GM19043 (cell line): Measurements from ENCODE around the gene CCDC8.
"Not testable (repeated sequence)": the region's sequence is repeated elsewhere in the genome, so short reads cannot be mapped to it uniquely, and the experiment has no call there.

Experiments used
- ATAC-seq: cut with Tn5 transposase; IDR thresholded peaks from one replicate; pipeline ENCODE4 v1.9.1; 2021; ENCODE audit warnings: low read depth; ENCODE audit not compliant: unreplicated experiment

CCDC8 gene

DNA sequence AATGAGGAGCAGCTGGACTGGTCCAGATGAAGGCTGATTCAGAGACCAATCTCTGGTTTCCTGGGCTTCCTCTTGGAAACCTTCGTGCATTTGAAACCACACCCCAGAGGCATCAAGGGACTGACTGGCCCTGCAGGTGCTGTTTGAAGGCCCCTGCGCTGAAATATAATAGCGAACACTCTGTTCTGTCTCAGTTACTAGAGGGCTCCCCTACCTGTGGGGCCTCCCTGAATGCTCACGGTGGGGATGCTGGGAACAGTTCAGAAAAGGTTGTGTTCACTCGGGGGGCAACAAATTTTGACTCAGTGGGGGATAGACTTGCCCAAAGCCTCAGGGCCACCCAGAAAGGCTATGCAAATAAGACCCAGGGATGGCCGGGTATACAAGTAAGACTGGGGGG, 6.4 kb downstream of the CCDC8 start:
- ATAC-seq, result no peak

DNA sequence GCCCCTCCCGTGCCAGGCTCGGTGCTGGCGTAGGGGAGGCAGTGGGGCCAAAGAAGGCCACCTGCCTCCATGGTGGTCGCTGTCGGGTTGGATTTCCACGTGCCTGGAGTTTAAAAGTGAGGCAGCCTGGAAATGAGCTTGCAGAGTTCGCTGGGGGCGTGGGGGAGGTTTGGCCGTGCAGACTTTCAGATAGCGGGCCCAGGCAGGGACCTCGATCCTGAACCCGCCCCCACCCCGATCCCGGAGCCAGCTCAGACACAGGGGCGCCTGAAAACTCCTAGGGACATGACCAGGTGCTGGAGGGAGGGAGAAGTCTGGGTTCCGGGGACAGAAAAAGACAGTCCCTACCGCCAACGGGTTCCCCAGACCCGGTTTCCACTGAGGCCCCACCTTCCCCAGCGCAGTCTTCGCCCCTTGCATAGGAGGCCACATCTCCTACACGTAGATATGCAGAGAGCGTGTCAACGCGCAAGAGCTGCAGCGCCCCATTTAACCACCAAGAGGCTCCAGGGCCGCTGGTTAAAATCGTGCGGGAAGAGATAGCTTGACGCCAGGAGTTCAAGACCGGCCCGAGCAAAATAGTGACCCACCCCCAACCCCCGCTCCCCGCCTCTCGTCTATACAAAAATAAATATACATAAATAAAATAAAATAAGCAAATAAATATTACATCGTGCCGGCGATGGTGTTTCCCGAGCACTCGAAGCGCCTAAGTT, 8.5 kb downstream of the CCDC8 start:
- ATAC-seq, result no peak

DNA sequence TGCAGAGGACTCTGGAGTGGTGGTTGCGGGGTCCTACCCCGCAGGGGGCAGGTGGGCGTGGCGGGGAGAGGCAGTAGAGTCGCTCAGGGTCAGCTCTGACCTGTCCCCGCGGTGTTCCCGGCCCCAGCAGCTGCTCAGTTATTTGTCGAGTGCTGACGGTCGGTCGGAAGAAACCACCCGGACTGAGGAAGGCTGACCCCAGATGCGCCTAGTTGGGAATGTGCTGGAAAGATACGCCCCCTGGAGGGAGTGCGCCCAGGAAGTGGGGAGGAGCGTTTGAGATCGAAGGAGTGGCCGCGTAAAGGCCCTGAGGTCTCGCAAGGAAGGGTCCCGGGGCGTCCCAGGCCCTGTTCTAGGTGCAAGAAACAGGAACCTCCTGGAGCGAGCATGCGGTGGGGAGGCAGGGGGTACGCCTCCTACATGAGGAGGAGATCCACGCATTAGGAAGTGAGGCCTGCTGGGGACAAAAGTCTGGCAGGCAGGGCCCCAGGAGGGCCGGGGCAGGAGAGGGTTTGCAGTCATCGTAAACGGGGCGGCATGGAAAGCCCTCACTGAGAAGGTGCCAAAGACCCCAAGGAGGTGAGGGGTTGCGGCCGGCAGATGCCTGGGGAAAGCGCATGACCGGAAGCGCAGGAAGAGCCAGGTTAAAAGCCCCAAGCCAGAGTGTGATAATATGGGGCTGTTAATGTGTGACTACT, 9.2 kb downstream of the CCDC8 start:
- no peak for ATAC-seq

DNA sequence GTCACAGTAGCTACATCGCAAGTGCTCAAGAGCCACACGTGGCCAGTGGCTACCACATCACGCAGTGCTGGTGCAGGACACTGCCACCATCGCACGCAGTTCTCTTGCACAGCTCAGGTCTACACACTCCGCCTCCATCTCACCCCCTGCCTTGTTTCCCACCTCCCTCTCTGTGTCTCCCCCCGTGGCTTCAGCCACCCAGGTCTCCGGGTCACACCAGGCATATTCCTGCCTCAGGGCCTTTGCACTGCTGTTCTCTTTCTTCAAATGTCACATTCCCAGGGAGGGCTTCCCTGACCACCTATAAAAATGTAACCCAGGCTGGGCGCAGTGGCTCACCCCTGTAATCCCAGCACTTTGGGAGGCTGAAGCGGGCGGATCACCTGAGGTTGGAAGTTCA, 10.6 kb downstream of the CCDC8 start:
- no peak for ATAC-seq

DNA sequence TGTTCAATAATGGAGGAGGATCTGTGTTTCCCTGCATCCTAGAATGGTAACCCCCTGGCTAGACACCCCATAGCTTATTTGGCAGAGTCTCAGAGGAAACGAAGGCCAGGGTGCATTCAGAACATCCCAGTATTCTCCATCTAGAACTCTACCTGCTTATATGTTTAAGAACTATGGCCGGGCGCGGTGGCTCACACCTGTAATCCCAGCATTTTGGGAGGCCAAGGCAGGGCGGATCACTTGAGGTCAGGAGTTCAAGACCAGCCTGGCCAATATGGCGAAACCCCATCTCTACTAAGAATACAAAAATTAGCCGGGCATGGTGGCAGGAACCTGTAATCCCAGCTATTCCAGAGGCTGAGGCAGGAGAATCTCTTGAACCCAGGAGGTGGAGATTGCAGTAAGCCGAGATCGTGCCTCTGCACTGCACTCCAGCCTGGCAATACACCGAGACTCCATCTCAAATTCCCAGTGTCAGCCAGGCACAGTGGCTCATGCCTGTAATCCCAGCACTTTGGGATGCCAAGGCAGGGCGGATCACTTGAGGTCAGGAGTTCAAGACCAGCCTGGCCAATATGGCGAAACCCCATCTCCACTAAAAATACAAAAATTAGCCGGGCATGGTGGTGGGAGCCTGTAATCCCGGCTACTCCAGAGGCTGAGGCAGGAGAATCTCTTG, 15.4 kb downstream of the CCDC8 start:
- not testable (repeated sequence) for ATAC-seq

DNA sequence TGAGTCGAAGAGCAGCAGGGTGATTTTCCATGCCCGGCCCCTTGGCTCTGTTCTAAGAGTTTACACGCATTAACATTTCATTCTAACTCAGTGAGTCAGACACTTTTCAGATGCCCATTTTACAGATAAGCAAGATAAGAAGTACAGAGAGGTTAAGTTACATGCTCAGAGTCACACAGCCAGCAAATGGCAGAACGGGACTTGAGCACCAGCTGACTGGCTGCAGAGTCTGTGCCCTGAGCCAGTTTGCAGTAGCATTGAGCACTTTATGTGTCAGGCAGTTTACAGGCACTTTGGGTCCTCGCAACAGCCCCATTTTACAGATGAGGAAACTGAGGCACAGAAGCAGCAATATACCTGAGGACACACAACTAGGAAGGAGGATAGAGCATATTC, 19.0 kb downstream of the CCDC8 start:
- ATAC-seq, result no peak

DNA sequence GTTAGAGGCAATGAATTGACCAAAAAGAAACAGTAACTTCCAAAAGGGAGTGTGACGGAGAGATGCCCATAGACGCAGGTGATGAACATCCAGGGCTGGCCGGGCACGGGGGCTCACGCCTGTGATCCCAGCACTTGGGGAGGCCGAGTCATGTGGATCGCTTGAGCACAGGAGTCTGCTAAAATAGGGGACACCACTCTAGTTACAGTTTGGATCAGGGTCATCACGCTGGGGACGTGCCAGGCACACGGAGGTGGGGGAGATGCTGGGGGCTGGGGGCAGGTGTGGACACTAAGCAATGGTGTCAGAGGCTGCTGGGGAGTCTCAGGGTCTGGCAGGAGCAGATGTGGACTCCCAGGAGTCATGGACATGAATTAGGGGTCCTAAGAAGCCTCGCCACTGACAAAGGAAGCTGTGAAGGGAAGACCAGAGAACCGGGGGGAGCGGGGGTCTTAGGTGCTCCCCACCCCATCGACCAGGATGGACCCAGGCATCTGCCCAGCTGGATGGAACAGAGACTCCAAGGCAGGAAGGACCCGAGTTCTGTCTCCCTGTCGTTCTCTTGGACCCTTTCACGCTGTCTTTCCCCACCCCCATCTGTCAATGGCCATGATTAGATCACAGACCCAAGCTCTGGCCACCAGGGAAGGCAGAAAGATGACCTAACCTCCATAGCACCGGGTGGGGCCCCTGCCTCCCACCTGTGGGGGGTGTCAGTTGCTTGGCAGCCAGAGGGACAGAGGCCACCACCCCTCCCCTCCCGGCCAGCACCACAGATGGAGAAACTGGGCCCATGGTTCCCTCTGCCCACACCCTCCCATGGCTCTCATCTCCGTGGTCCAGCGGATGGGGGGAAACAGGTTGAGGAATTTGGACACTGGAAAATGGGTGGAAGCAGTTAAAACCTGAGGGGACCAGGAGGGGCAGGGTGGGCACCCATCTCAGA, 19.6 kb downstream of the CCDC8 start:
- no peak for ATAC-seq

DNA sequence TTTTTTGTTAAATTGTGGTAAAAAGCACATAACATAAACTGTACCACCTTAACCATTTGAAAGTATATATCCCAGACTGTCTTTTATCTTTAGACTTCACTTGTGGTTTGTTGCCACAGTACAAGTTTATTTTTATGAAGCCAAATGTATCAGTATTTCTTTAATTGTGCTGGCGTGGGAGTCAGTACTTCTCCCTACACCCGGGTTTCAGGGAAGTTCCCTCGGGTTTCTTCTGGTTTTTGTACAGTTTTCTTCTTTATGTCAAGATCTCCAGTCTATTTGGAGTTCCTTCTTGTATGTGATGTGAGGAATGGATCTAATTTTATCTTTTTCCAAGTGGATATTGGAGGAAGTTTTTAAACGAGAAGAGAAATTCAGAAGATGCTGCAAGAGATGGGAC, 20.5 kb downstream of the CCDC8 start:
- no peak for ATAC-seq

DNA sequence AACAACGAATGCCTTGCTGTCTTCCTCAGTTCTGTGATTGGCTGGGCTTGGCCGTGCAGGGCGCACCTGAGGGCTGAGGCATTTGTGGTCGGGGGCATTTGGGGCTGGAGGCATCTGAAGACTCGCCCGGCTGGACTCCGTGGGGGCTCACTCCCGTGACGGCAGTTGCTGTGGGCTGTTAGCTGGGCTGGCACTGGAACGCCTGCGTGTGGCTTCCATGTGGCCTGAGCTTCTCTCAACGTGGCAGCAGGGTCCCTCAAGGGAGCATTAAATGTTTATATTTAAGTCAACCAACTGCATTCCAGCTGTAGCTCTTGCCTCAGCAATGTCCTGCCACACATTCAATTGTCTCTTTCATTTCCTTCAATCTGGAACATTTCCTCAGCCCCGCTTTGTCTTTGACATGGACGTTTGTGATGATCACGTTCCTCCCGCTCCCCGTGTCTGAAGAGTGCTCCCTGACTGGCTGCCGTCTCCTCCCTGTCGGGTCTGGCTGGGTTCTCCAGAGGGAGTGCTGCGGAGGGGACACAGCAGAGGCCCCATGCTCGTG, 21.0 kb downstream of the CCDC8 start:
- ATAC-seq, result no peak

DNA sequence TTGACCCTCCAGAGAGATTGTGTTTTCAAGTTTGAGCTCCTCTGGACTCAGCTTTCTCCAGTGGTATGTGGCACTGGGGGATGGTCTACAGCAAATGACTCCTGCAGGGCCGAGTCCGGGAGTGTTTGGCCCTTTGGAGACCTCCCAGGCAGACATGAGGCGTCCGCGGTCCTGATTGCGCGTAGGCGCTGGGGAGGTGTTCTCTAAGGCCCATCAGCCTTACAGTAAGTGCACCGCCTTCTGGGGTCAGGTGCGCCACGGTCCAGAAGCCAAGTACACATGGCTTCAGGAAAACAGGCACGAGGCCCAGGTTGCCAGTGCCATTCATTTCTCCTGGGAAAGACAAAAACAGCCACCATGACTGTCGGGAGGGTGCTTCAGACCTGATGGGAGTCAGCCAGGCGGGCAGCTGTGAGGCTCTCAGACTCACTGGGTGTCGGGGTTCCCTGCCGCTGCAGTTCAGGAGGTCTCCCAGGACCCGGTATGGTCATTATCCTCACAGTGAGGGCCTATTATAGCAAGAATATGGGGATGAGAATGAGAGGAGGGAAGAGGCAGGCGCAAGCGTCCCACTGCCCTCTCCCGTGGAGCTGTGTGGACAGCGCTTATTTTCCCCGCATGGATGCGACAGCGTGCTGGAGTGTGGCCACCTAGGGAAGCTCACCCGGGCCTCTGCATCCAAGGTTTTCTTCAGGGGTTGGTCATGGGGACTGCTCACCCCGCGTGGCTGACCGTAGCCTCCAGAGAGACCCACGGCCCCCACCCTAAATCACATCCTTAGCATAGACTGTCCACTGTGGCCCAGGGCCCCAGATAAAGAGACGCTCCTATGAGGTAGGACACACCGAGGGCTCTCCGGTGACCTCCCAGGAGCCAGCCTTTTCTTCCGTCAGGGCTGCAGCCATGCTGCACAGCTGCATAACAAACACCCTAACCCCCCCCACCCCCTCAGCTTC, 21.8 kb downstream of the CCDC8 start:
- no peak for ATAC-seq

DNA sequence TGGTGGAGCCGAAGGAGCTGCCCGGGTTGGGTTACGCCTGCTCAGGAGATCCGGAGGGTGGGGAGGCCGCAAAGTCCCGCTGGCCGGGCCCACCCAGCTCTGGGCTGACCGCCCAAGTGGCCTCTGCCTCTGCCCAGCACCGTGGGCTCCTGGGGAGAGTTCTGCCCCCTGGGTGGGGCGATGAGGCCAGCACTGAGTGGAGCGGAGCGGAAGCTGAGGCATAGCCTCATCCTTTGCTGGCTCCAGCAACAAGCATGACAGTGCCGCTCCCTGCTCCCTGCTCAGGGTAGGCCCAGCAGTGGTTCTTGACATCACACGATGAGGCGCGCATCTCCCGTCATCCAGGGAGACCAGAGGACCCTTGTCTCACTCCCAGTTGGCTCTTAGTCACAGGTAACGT, 22.5 kb downstream of the CCDC8 start:
- no peak for ATAC-seq

DNA sequence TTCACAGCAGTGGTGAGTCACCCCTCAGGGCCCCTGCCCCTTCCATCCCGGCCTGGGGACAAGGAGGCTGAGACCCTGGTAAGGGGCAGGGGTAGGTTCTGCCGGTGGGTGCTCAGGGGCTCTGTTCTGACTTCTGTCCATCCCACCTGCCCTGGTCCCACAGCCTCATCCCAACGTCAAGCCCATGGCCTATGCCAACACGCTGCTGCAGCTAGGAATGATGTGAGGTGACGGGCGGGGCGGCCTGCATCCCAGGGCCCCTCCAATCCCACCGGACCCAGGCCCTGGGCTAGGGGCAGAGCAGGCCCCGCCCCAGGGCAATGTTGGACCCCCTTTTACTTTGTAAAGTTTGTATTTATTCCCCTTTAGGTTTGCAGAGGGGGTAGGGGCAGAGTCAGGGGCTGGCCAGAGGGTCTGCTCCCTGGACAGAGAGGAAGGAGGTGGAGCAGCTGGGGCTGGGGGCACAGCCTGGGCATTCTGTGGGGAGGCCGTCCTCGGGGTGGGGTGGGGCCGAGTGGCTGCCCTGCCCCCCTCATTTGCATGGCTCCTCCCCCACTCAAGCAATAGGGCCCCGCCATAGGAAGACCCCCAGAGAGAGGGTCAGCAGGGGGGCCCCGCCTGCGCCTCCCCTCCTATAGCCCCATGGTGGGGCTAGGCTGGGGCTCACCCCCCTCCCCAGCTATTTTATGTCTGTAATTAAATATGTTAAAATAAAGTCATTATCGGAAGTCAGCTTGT, 23.1 kb downstream of the CCDC8 start:
- ATAC-seq, result no peak

DNA sequence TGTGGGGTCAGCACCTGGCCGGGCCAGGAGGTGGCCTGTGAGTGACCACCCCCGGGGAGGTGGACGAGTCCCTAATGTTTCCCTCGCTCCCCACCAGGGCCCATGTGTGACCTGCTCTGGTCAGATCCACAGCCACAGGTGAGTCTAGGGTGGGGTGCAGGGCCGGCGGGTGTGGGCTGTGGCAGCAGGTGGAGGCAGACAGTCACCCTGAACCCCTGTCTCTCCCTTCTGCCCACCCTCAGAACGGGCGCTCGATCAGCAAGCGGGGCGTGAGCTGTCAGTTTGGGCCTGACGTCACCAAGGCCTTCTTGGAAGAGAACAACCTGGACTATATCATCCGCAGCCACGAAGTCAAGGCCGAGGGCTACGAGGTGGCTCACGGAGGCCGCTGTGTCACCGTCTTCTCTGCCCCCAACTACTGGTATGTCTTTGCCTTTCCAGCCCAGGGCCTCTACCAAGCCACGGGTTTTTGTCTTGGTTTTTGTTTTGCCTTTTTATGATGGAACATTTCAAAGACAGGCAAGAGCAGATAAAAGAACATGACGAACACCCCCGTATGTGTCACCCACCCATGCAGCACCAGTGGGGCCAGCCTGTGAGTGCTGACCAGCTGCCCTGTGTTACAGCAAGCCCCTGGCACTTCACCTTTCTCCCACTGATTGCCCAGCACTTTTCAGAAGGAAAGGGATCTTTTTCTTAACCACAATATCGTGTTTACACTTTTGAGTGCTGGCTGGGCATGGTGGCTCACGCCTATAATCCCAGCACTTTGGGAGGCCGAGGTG, 24.9 kb downstream of the CCDC8 start:
- no peak for ATAC-seq

DNA sequence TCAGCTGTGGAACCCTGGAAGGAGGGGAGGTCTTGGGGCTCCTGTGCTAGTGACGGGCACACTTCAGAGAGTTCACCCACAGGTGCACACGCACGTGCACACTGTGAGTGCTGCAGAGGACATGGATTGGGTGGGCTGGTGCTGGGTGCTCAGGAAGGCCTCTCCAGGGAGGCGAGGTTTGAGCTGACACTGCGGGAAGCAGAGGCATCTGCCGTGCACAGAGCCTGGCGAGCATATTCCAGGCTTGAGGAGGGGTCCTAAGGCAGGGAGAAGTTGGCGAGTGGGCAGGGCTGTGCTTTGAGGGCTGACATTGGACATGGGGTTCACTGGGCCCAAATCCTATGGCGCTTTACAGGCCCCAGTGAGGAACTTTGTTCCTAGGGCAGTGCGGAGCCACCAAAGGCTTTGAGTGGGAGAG, 25.6 kb downstream of the CCDC8 start:
- no peak for ATAC-seq

DNA sequence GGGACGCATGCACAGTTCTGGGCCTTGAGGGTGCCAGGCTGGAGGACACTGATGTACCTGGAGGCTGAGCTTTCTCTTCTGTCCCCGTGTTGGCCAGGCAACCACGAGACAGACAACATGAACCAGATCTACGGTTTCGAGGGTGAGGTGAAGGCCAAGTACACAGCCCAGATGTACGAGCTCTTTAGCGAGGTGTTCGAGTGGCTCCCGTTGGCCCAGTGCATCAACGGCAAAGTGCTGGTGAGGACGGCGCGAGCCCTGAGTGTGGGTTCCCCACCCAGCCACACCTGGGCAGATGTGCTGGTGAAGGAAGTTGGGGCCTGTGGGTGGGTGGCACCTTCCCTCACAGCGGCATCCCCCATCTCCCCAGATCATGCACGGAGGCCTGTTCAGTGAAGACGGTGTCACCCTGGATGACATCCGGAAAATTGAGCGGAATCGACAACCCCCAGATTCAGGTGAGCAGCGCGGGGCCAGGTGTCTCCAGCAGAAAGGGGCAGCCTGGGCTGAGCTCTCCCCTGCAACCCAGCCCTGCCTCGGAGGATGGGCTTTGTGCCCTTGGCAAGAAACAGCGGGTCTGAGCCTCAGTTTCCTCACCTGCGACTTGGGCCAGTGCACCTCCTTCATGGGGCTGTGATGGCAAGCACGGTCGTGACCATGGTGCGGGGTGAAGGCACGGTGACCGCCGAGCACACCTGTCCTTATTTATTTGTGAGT, 26.2 kb downstream of the CCDC8 start:
- ATAC-seq, result no peak

DNA sequence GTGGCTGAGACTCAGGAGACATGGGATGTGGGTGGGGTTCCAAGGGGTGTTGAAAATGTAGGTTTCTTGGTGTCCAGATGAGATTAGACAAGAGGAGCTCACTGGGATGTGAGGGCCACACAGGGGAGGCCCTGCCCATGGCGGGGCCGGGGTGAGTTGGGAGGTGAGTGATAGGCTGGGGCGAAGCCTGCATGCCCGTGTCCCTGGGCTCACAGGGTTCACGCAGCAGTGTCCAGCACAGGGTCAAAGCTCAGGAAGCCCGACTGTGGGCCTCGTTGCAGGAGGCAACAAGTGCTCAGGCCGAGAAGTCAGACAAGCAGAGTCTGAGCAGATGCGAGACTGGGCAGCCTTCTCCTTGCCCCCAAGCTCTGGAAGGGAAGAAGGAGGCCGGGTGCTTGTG, 27.2 kb downstream of the CCDC8 start:
- no peak for ATAC-seq

DNA sequence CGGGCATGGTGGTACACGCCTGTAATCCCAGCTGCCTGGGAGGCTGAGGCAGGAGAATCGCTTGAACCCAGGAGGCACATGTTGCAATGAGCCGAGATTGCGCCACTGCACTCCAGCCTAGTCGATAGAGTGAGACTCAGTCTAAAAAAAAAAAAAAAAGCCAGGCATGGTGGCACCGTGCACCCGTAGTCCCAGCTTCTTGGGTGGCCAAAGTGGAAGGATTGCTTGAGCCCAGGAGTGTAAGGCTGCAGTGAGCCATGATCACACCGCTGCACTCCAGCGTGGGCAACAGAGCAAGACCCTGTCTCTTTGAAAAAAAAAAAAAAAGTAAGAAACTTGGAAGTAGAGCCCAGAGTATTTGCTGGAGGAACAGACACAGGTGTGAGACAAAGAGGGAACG, 27.7 kb downstream of the CCDC8 start:
- ATAC-seq, result no peak
